GM19452 (cell line): Measurements from ENCODE around the gene TRPM2.
"Not testable (repeated sequence)": the region's sequence is repeated elsewhere in the genome, so short reads cannot be mapped to it uniquely, and the experiment has no call there.

Experiments
- ATAC-seq: cut with Tn5 transposase; IDR thresholded peaks from one replicate; pipeline ENCODE4 v1.9.1; 2021; ENCODE audit not compliant: unreplicated experiment

TRPM2 gene

DNA sequence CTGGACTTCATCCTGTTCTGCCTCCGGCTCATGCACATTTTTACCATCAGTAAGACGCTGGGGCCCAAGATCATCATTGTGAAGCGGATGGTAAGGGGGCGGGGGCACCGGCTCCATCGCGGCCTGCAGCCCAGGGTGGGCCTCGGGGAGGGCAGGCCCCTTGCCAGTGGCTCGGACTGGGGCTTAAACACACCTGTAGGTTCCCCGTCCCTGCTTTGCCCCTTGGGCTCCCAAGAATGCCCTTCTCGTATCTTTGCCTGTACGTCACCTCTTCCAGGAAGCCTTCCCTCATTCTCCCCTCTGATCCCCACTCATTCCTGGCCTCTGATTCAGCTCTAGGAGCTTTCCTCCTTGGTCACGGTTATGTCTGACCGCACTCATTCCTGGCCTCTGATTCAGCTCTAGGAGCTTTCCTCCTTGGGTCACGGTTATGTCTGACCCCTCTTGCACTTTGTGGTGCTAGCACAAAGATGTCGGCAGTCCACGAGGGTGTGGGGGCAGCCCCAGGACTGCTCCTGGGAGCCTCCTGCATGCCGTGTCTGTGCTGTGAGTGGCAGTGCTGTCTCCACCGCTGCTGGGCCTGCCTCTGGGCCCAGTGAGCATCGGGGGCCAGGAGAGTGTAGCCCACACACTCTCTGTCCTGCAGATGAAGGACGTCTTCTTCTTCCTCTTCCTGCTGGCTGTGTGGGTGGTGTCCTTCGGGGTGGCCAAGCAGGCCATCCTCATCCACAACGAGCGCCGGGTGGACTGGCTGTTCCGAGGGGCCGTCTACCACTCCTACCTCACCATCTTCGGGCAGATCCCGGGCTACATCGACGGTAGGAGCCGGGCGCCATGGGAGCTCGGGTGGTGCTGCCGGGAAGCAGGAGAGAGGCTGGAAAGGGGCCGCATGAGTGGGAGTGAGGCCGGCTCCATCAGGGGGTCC, 52.8 kb downstream of the TRPM2 start:
- ATAC-seq: no peak

DNA sequence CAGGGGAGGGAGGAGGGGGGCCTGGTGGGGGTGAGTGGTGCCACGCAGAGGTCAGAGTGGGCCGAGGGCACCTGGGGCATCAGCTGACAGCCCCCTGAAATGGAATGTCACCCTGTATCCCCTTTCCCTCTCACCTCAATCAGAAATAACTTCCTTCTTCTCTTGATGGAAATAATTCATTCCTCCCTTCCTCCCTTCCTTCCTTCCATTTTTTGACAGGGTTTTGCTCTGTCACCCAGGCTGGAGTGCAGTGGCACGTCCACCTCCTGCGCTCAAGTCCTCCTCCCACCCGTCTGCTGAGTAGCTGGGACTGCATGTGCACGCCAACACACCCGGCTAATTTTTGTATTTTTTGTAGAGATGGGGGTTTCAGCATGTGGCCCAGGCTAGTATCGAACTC, 53.5 kb downstream of the TRPM2 start:
- ATAC-seq: no peak

DNA sequence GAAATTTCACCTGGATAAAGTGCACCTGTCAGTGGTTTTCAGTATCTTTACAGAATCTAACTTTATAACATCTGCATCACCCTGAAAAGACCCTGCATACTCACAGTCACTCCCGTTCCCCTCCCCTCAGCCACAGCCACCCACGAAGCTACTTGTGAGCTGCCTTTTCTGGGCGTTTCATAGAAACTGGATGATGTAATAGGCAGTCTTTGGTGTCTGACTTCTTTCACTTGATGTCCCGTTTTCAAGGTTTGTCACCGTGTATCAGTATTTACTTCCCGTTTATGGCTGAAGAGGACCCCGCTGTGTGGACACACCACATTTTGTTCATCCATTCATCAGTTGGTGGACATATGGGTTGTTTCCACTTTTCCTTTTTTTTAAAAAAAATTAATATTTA, 54.1 kb downstream of the TRPM2 start:
- ATAC-seq: no peak

DNA sequence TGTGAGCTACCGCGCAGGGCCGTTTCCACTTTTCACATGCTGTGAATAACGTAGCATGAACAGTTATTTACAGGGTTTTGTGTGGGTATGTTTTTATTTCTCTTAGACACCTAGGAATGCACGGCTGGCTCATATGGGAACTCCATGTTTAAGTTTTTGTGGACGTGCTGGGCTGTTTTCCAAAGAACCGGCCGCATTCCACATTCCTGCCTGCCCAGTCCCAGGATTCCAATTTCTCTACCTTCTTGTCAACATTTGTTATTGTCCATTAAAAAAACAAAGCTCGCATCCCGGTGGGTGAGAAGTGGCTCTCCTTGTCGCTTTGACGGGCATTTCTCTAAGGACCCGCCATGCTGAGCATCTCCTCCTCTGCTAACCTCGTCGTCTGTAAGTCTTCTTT, 54.8 kb downstream of the TRPM2 start:
- no peak for ATAC-seq

DNA sequence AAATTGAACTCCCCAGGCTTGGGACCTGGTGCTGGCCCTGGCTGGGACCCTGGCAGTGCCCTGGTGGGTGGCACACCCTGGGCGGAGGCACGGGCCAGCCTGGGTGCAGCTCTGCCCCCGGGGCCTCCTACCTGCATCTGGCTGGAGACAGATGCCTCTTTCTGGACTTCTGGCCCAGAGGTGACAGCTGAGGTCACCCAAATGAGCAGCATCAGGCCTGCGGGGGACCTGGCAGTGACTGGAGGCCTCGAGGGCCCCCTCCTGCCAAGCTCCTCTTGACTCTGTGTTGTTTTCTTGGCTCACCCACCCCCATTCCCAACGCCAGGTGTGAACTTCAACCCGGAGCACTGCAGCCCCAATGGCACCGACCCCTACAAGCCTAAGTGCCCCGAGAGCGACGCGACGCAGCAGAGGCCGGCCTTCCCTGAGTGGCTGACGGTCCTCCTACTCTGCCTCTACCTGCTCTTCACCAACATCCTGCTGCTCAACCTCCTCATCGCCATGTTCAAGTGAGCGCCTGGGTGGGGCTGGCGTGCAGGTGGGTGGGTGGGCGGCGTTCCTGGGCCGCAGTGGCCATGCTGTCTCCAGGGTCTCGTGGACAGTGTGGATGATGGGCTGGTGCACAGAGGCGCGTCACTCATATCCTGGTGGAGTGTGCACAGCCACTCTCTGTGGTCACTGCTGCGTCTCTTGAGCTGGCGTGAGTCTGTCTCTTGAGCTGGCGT, 60.3 kb downstream of the TRPM2 start:
- ATAC-seq: no peak

DNA sequence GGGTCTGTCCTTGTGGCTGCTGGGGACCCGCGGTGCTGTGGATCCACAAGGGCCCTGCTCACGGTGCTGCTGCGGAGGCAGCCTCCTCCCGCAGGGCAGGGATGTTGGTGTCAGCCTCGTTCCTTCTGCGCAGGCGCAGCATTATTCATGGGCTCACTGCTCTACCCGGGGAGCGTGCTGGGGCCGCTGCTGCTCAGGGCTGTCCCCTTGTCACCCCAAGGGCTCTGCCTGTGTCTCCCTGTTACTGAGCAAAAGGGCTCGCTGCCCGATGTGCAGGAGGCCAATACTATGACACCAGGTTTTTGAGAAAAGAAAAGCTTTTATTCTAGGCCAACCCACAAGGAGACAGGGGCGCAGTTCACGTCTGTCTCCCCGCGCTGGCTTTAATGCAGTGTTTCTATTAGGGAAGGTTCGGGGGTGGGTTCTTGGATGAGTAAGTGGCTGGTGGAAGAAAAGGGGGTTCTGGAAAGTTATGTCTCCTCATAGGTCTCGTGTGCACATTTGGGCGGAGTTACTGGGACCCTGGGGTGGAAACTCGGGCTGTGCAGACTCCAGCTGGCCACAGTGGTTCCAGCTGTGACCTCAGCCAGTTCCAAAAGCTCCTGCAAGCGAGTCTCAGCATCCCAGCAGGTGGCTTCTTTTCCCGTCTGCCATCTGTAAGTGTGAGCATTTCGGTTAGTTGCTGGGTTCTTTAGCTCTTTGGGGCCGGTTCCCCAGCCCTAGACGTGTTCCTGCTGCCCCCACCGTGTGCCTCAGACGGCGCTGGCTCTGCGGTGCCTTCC, 61.1 kb downstream of the TRPM2 start:
- ATAC-seq: no peak

DNA sequence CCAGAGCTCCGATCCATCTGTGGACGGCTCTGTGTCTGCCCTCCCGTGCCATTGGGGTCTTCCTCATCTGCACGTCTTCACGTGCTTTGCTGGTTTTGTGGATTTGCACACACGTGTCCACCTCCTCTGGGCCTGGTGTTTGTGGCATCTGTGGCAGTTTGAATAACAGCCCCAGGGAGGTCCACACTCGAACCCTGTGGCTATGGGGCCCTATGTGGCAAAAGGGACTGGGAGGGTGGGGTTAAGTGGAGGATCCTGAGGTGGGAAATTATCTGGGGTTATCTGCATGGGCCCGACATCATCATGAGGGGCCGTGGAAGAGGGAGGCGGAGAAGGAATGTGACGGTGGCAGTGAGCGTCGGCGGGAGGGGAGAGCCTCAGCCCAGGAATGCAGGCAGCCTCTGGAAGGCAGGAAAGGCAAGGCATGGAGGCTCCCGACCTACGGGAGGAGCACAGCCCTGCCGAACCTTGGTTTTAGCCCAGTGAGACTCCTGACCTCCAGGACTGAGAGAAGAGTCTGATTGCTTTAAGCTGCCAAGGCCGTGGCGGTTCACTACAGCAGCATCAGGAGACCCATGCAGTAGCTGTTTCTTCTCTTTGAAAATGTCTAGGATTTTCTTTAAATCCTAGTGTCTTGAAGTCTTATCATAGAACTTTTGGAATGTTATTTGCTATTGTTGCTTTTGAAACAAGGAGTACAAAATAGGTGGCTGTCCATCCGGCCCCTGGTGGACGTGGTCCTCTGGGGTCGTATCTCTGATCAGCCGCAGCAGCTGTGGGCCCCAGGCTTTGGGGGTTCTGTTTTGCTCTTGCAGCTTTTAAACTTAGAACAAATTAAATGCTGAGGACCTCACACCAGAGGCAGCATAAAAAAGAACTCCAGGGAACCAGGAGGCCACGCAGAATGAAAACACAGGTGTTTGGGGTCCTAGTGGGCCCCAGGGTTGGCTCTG, 61.9 kb downstream of the TRPM2 start:
- no peak for ATAC-seq

DNA sequence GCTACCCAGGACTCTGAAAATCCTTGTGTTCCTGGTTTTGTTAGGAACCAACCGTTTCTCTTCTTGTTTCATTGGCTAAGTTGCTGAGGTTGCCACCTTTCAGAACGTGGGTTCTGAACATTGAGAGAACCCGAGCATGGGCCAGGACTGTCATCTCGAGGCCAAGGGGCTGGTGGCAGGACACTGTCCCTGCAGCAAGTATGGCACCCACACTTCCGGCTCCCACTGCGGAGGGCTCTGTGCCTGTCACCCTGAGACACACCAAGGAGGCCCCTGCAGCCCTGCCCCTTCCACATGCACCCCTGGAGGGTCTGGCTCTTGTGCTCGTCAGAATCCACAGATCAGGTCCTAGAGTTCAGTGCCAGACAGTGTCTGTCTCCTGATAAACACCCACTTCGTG, 62.8 kb downstream of the TRPM2 start:
- no peak for ATAC-seq

DNA sequence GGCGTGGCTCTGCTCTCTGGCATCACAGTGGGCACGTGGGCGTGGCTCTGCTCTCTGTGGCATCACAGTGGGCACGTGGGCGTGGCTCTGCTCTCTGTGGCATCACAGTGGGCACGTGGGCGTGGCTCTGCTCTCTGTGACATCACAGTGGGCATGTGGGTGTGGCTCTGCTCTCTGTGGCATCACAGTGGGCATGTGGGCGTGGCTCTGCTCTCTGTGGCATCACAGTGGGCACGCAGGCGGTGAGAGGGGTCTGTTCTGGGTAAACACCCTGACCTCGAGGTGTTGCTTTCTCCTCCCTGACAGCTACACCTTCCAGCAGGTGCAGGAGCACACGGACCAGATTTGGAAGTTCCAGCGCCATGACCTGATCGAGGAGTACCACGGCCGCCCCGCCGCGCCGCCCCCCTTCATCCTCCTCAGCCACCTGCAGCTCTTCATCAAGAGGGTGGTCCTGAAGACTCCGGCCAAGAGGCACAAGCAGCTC, 64.2 kb downstream of the TRPM2 start:
- ATAC-seq: not testable (repeated sequence)

DNA sequence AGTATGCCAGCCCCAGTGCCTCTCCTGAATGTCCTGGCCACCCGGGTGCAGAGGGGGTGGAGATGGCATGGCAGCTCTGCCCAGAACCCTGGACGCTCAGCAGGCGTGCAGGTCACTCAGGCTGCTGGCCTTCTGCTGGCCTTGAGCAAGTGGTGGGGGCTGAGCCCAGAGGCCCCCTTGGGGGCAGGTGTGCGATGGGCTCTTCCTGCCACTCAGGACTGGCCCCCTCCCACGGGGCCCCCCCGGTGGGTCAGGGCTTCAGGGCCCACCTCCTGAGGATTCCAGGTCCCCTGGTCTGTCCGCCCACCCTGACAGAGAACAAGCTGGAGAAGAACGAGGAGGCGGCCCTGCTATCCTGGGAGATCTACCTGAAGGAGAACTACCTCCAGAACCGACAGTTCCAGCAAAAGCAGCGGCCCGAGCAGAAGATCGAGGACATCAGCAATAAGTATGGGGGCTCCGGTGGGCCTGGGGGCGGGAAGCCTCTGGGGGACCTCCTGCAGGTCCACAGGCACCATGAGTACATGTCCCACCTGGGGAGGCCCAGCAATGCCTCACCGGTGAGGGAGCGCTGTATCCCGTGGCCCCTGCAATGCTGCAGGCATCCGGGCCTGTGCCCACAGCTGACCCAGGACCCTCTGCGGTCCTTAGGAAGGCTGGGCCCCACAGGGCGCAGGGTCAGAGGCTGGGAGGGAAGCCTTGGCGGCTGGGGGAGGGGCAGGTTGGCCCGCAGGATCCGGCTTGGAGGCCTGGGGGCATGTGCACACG, 64.9 kb downstream of the TRPM2 start:
- ATAC-seq: no peak

DNA sequence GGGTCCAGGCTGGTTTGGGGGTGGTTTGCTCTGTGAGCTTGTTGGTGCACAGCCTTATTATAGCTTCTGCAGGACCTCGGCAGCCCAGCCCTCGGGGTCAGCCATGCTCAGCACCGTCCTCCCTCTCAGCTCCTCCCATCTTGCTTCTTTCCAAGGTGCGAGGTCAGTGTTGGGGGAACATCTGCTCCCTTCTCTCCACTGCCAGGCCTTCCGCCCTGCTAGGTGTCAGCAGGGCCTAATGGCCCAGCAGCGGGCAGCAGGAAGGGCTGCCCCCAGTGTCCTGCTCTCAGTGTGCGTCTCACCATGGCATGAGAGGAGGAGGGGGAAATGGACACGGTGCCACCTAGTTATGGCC, 65.4 kb downstream of the TRPM2 start:
- no peak for ATAC-seq

DNA sequence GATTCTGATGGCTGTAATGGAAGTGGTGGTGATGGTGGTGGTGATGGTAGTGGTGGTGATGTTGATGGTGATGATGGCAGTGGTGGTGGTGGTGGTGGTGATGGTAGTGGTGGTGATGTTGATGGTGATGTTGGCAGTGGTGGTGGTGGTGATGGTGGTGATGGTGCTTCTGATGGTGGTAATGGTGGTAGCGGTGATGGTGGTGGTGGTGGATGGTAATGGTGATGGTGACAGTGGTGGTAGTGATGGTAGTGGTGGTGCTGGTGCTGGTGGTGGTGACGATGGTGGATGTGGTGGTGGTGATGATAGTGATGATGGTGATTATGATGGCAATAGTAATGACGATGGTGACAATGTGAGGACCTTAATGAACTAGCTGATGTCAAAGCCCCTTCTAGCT, 66.3 kb downstream of the TRPM2 start:
- no peak for ATAC-seq

DNA sequence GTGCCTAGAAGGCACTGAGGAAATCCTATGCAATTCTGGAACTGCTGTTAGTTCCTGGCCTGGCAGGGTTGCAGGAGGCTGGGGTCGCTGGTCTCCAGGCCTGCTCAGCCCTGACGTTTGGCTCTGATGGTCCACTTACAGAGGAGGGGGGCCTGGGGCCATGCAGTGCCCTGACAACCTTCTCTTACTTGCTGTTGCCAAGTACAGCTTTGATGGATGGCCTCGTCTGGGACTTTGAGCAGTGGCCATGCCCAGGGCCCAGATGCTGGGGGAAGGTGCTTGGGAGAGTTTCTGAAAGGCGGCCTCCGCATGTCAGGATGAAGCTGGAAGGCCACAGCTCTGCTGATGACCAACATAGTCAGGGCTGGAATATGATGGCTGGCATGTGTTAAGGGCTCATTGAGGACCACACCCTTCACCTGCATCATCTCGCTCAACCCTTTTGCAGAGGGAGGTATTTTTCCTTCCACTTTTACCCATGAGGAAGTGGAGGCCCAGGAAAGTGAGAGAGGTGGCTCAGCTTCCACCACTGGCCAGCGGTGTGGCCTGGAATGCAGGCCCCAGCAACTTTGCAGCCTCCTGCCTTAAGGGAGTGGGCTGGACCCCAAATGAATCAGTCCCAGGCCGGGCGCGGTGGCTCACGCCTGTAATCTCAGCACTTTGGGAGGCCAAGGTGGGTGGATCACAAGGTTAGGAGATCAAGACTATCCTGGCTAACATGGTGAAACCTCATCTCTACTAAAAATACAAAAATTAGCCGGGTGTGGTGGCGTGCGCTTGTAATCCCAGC, 67.2 kb downstream of the TRPM2 start:
- ATAC-seq: no peak

DNA sequence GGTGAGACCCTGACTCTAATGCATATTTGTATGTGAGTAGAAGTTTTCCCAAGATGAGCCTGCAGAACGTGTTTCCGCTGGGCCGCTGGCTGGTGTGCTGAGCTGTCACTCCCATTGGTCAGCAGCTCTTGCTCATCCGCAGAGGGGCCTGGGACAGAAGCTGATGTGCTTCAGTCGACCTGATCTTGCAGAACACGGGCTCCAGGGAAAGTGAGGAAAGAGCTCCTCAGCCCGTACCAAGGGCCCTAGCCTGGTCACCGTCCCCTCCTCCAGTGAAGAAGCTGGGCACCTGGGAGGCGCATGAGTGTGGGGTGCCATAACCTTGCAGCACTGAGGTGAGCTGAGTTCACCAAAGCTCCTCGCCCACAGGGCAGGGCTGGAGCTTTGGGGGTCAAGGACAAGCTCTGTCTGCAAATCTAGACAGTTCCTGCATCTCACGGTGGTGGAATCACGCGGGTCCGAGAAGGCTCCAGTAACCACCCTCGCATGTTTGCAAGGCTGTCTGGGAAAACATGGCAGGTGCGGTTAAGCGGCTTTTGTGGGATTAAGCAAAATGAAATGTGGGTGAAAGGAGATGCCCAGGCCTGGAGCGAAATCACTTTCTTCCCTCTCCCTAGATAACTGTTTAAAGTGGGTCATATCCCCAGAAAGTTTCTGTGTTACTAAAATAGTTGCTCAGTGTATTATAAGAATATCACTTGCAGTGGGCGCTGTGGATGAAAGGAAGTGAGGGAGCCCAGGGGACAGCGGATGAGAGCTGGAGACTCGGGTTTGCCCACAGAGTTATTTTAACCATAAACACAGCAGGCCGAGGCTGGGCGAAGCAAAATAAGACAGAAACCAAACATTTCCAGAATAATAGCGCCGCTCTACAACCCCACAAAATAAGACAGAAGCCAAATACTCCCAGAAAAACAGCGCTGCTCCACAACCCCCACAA, 68.8 kb downstream of the TRPM2 start:
- ATAC-seq: no peak

DNA sequence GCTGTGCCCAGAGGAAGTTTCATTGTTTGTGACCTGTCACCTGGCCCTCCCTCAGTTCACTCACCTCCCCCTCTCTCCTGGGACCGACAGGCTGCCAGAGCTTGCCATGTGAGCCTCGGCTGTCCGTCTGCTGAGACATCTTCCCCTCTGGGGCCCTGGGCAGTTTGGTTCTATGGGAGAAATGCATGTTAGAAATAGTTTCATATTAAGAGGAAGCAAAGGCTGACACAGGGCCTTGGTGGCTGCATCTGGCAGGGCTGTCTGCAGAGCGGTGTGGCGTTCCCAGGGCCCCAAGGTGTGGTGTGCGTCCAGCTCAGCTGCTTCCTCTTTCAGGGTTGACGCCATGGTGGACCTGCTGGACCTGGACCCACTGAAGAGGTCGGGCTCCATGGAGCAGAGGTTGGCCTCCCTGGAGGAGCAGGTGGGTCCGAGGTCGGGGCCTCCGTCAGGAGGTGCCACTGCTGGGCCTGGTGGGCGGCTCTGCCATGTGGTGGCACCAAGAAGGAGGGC, 69.9 kb downstream of the TRPM2 start:
- no peak for ATAC-seq

DNA sequence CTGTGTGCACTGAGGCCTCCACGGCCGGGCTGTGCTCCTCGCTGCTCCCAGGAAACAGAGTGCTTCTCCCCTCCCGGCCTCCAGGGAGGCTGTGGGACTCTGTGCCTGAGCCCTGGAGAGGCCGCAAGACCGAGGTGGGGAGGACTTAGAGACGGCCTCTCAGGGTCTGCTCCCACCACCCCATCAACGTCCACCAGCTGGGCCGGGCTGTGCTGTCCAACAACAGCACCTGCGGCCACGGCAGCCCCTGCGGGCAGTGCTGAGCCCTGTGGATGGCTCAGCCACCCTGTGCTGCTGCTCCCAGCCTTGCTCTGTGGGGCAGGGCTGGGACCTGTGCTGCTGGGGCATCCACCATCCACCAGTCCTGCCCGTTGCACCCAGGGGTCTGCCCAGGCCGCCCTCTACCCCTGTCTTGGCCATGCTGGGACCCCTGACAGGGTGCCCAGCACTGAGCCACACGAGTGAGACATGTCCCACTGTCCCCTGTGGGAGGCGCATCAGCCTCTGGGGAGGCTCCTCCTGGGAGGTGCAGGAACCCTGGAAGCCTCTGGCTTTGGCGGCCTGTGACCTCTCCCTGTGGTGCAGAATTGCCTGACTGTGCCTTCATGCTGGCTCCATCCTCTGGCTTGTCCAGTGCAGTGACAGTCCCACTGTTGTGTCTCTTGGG, 70.7 kb downstream of the TRPM2 start:
- no peak for ATAC-seq
